BLaER1 (cell line): ENCODE results near the gene ZFX.
"Not testable (repeated sequence)": the region's sequence is repeated elsewhere in the genome, so short reads cannot be mapped to it uniquely, and the experiment has no call there.

ENCODE experiments used
- H3K27ac ChIP-seq: shearing (Covaris generic); formaldehyde crosslinking; 2 replicates; pipeline ENCODE4 v1.8.1; 2022
- H3K27me3 ChIP-seq: shearing (Covaris generic); formaldehyde crosslinking; 2 replicates; pipeline ENCODE4 v1.8.1; 2022
- H3K36me3 ChIP-seq: shearing (Covaris generic); formaldehyde crosslinking; 2 replicates; pipeline ENCODE4 v1.8.1; 2022
- H3K4me1 ChIP-seq: shearing (Covaris generic); formaldehyde crosslinking; 2 replicates; pipeline ENCODE4 v1.8.1; 2022
- H3K4me2 ChIP-seq: shearing (Covaris generic); formaldehyde crosslinking; 2 replicates; pipeline ENCODE4 v1.8.1; 2022
- H3K4me3 ChIP-seq: shearing (Covaris generic); formaldehyde crosslinking; 2 replicates; pipeline ENCODE4 v1.8.1; 2022
- H3K9ac ChIP-seq: shearing (Covaris generic); formaldehyde crosslinking; 2 replicates; pipeline ENCODE4 v1.8.1; 2022
- H3K9me3 ChIP-seq: shearing (Covaris generic); formaldehyde crosslinking; 2 replicates; pipeline ENCODE4 v1.8.1; 2022
- H4K20me1 ChIP-seq: shearing (Covaris generic); formaldehyde crosslinking; 2 replicates; pipeline ENCODE4 v1.8.1; 2022
- Cebpa-rat ChIP-seq: shearing (Covaris generic); IDR thresholded peaks from 2 replicates; pipeline ENCODE4 v1.8.1; 2022

The ZFX gene

DNA sequence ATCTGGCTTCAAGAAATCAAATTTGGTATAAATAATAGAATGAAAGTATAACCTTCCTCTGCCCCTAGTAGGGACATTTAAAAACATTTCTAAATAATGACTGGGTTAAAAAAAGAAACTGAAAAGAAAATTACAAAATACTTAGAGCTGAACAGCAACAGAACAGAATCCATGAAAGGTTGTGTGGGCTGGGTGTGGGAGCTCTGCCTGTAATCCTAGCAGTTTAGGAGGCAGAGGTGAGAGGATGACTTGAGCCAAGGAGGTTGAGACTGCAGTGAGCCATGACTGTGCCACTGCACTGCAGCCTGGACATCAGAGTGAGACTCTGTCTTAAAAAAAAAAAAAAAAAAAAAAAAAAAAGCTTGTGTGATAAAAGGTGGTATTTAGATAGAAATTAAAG lies 12.3 kb upstream of the ZFX start:
- H3K4me3 ChIP-seq: no peak overlapping the region
- H3K27me3 ChIP-seq: no peaks in the 10 kb centered on the region
- H3K36me3 ChIP-seq: no peaks in the 10 kb centered on the region
- no peaks in the 10 kb centered on the region for H3K9me3 ChIP-seq
- no peak overlapping the region for H3K27ac ChIP-seq
- H4K20me1 ChIP-seq: no peaks in the 10 kb centered on the region
- H3K4me1 ChIP-seq: no peaks in the 10 kb centered on the region
- no peak overlapping the region for H3K4me2 ChIP-seq
- no peak for TF ChIP-seq Cebpa-rat
- no peak overlapping the region for H3K9ac ChIP-seq

DNA sequence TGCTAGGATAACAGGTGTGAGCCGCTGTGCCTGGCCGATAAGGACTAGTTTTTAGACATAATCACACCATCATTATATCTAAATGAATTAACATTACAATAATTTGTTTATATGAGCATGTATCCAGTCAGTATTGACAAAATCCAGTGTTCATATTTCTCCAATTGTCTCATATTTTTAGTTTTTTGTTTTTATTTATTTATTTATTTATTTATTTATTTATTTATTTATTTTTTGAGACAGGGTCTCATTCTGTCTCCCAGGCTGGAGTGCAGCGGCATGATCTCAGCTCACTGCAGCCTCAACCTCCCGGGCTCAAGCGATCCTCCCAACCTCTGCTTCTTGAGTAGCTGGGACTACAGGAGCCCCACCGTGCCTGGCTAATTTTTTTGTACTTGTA lies 5.5 kb upstream of the ZFX start:
- not testable (repeated sequence) for H3K9ac ChIP-seq, H3K4me2 ChIP-seq, H3K27me3 ChIP-seq, H4K20me1 ChIP-seq, H3K9me3 ChIP-seq, H3K36me3 ChIP-seq, H3K27ac ChIP-seq, H3K4me3 ChIP-seq
- peaks cover 44% of the 10 kb centered on the region for H3K4me1 ChIP-seq

DNA sequence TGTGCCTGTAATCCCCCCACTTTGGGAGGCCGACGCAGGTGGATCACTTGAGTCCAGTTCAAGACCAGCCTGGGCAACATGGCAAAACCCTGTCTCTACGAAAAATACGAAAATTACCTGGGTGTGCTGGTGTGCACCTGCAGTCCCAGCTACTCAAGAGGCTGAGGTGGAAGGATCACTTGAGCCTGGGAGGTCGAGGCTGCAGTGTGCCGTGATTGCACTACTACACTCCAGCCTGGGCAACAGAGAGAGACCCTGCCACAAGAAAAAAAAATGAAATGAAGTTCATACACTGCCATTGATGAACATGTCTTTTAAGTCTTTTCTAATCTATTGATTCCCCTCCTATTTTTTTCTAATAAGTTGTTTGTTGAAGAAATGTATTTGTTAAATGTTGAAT lies 5.0 kb upstream of the ZFX start:
- no peak overlapping the region for H3K9ac ChIP-seq
- H3K4me3 ChIP-seq: no peak overlapping the region
- H4K20me1 ChIP-seq: no peaks in the 10 kb centered on the region
- no peaks in the 10 kb centered on the region for H3K9me3 ChIP-seq
- no peaks in the 10 kb centered on the region for H3K36me3 ChIP-seq
- H3K4me2 ChIP-seq: peak overlapping the region; percentile 88
- H3K4me1 ChIP-seq: peaks cover 44% of the 10 kb centered on the region
- no peak for TF ChIP-seq Cebpa-rat
- H3K27me3 ChIP-seq: no peaks in the 10 kb centered on the region
- no peak overlapping the region for H3K27ac ChIP-seq

DNA sequence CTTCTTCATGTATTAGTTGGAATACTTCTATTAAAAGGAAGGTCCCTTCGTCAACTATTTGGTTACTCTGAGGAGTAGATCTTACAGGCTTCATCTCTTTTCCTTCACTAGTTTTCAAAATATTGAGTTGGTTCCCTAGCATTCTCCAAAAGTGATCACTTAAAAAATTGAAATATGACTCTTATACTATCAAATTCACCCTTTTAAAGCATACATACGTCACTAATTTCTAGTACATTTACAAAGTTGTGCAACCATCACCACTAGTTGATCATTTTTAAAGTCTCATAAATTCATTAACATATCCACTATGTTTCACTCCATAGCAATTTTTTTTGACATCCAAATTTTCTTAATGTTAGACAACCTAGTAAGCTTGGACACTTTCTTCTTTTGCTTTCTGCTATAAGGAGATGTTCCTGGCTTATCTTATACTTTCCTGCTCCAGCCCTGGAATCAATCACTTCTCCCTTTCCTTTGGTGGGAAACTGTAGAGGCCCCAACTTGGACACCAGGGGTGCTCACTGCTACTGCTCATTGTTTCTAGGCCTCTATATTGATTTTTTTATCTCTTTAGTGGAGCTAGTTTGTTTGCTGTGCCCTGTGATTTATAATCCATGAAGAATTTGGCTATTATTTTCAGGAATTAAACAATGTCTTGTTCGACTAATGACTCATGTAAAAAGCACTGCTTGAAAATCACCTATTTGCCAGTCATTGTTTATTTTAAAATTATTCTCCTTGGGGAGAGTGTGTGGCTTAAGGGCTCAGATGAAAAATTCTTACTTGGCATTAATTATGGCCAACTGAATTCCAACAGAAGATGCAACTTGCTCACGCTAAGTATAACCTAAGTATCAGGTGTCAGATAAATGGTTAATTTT lies 4.0 kb upstream of the ZFX start:
- Histone ChIP-seq H3K4me3 (no peak overlapping the region), H3K9ac (no peak overlapping the region), H3K4me2 (peak overlapping the region; percentile 88), H3K4me1 (peaks cover 44% of the 10 kb centered on the region), H3K36me3 (no peaks in the 10 kb centered on the region), H3K27me3 (no peaks in the 10 kb centered on the region), H4K20me1 (peaks cover 2% of the 10 kb centered on the region), H3K9me3 (no peaks in the 10 kb centered on the region), H3K27ac (no peak overlapping the region)
- no peak for TF ChIP-seq Cebpa-rat

DNA sequence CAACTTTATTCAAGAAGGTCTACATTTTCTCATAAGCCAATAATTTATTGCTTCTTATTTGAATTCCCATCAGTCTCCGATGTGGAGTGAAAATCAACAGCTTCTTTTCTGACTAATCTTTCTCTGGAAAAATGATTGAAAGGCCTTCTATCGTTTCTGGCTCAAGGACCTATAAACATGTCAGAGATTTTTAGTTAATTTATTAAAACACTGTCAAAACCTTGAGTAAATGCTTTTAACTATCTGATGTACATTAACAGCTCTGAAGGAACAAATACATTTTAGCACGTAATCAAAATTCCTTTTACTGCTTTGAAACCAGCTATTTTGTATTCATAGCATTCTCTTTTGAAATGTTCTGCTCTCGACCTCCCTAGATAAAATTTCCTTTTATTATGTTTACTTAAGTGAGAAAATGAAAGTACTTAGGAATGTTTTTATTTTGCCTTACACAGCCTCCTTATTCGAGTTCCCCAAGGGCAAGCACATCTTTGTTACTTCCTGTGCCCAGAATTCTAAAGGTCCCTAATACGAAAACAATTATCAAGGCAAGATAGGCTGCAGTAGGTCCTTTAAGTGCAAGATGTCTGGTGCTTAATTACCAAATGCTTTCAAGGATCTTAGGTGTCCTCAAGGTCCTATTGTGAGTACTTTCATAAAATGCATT lies 3.1 kb upstream of the ZFX start:
- Histone ChIP-seq H3K27me3 (no peaks in the 10 kb centered on the region), H4K20me1 (peaks cover 11% of the 10 kb centered on the region), H3K4me3 (peak overlapping the region; percentile 20; the same call in 1 of the 2 replicates), H3K4me2 (peak overlapping the region; percentile 88), H3K9ac (peak overlapping the region; percentile 58; the same call in 1 of the 2 replicates), H3K27ac (peak overlapping the region; percentile 100), H3K36me3 (no peaks in the 10 kb centered on the region), H3K9me3 (no peaks in the 10 kb centered on the region), H3K4me1 (peaks cover 48% of the 10 kb centered on the region)
- TF ChIP-seq Cebpa-rat: no peak

DNA sequence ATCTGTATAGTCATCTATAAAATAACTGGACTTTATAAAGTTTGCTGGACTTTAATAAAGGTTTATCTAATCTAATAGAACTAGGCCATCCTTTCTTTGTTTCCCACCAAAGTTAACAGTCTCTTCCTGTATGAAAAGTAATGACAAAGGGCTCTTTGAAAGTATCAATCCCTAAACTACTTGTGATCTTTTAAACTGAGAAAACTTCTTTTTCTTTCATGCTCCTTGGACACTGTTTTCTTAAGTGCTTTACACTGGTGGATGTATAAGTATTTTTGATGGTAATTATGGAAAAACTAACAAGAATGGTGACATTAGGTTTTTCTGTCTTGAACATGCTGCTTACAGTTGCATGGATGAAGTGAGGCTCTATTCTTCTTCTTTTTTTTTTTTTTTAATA lies 2.4 kb upstream of the ZFX start:
- no peak overlapping the region for H3K4me3 ChIP-seq
- TF ChIP-seq Cebpa-rat: no peak
- no peaks in the 10 kb centered on the region for H3K36me3 ChIP-seq
- peak overlapping the region; percentile 100 for H3K27ac ChIP-seq
- H3K4me1 ChIP-seq: peaks cover 55% of the 10 kb centered on the region
- H3K27me3 ChIP-seq: no peaks in the 10 kb centered on the region
- H4K20me1 ChIP-seq: peaks cover 18% of the 10 kb centered on the region
- 0 out of 2 replicates have a peak overlapping the region, but pooled peaks have one; percentile 20 for H3K9ac ChIP-seq
- H3K9me3 ChIP-seq: no peaks in the 10 kb centered on the region
- H3K4me2 ChIP-seq: peak overlapping the region; percentile 88

DNA sequence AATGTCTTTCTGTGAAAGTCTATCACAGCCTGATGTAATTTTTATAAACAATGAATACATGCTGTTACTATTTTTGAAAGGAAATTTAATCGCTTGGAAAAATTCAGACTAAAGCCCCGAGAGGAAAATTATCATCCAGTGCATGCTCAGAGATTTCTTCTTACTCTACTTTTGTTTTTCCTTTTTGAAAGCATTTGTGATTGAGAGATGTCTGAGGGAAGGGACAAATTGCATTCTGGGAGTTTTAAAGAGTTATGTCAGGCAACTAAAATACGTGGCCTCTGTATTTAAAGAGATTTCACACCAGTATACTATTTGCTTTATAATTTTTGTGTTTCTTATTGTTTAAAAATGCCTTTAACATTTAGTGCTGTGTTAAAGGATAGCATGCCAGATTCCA lies 1.4 kb upstream of the ZFX start:
- Histone ChIP-seq H3K9me3 (no peaks in the 10 kb centered on the region), H3K4me3 (peak overlapping the region; percentile 83), H3K4me1 (peaks cover 65% of the 10 kb centered on the region), H3K27me3 (no peaks in the 10 kb centered on the region), H3K9ac (peak overlapping the region; percentile 100), H3K27ac (peak overlapping the region; percentile 100), H4K20me1 (peaks cover 28% of the 10 kb centered on the region), H3K4me2 (peak overlapping the region; percentile 88), H3K36me3 (peaks cover 3% of the 10 kb centered on the region; the same call in 1 of the 2 replicates)
- TF ChIP-seq Cebpa-rat: no peak

DNA sequence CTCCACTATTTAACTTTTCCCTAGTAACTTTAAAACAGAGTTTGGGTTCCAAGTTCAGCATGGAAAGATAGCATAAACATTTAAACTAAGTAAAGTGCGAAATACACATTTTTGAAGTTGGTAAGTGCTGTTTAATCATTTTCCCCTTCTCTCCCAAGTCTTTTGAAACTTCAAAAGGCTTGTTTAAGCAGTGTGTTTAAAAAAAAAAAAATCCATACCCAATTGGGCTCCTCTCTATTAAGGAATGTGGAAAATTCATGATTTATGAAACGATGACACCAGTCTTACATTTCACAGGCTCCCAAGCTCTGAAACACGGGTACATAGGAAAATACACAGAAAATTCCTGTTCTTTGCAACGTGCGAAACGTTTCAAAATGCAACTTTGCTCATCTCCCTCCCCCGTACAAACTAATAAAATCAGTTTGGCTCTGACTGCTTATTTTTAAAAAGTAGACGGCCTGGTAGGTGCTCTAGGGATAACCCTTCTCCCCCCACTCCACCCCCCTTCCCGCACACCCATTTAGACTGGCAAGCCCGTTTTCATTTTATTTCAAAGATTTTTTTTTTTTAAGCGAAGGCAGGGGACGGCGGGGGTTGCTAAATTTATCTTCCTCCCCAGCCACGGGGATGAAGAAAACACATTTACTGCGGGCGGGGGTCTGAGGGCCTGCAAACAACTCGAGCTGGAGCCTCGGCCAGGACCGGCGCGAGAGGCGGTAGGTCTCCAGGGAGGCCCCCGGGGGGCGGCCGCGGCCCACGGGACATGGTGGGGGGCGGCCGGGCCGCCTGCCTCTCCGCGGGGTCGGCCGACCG lies 786 bp upstream of the ZFX start:
- peaks cover 71% of the 10 kb centered on the region for H3K4me1 ChIP-seq

DNA sequence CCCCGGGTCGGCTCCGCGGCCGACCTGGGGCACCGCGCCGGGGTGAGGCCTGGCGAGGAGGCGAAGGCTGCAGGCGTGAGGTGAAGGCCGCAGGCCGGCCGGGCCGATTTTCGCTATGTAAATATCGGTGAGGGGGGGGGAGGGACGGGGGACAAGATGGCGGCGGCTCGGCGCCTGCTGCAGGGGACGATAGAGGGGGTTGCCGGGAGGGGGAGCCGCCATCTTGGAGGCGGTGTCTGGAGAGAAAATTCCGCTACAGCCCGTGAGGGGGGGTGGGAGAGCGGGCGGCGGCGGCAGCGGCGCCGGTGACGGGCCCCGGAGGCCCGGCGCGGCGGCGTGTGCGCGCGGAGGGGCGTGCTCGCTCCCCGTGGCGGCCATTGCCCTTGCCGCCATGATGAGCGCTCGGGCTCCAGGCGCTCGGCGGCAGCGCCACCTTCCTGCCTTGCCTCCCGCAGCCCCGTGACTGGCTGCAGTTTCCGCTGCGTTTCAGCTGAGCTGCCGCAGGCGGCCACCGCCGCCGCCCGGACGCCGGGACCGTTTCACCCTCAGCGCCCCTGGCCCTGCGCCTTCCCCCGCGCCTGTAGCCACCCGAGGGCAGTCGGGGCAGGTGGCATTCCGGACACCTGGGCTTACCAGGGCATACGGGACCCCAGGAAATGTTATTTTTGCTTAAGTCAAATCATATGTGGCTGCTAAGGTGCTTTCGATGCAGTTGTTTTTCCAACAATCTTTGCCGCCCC lies 692 bp downstream of the ZFX start:
- H3K36me3 ChIP-seq: peaks cover 20% of the 10 kb centered on the region; the same call in 1 of the 2 replicates
- peak overlapping the region; percentile 74 for H3K4me2 ChIP-seq
- peaks cover 49% of the 10 kb centered on the region for H4K20me1 ChIP-seq
- peaks cover 64% of the 10 kb centered on the region for H3K4me1 ChIP-seq
- H3K4me3 ChIP-seq: peak overlapping the region; percentile 83
- no peaks in the 10 kb centered on the region for H3K27me3 ChIP-seq
- peak overlapping the region; percentile 100 for H3K9ac ChIP-seq
- H3K9me3 ChIP-seq: no peaks in the 10 kb centered on the region
- peak overlapping the region; percentile 100 for H3K27ac ChIP-seq
- no peak for TF ChIP-seq Cebpa-rat

More for the DNA sequence above, 786 bp upstream of the ZFX start:
- Histone ChIP-seq H4K20me1 (peaks cover 34% of the 10 kb centered on the region), H3K4me2 (peak overlapping the region; percentile 88), H3K9ac (peak overlapping the region; percentile 100), H3K4me3 (peak overlapping the region; percentile 83), H3K27ac (peak overlapping the region; percentile 100), H3K27me3 (no peaks in the 10 kb centered on the region), H3K9me3 (no peaks in the 10 kb centered on the region), H3K36me3 (peaks cover 9% of the 10 kb centered on the region; the same call in 1 of the 2 replicates)
- TF ChIP-seq Cebpa-rat: no peak
